Peyer's patch (tissue), 4 donors: ENCODE measurements around the gene ZNF132.

Source experiments
- POLR2A ChIP-seq, 2 donors: fragments of 450-650 bp; IDR thresholded peaks; one replicate each; pipeline ENCODE4 v1.5.1; 2017; ENCODE audit warnings: antibody characterized with exemption in 2 of 2, mild to moderate bottlenecking in 2 of 2, moderate library complexity in 2 of 2
- TF ChIP-seq, protein P1 (sequence below), 6 experiments: fragments of 450-650 bp in 4 of 6; fragments of 200-600 bp in 2 of 6; sonication (generic) in 1 of 6; IDR thresholded peaks; one replicate each; pipeline ENCODE4 v1.5.1; 2017 to 2019; ENCODE audit warnings: antibody characterized with exemption in 6 of 6, mild to moderate bottlenecking in 3 of 6, moderate library complexity in 1 of 6

DNA sequence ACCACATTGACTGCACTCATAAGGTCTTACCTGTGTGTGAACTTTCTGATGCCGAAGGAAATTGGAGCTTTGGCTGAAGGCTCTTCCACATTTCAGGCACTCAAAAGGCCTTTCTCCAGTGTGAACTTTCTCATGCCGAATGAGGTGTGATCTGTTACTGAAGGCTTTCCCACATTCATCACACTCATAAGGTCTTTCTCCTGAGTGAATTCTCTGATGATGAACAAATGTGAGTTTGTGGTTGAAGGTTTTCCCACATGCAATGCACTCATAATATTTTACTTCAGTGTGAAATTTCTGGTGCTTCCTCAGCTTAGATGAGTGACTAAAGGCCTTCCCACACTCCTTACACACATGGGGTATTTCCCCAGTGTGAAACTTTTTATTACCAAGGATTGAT lies 5.7 kb downstream of the ZNF132 start:
- TF ChIP-seq, protein P1, sequence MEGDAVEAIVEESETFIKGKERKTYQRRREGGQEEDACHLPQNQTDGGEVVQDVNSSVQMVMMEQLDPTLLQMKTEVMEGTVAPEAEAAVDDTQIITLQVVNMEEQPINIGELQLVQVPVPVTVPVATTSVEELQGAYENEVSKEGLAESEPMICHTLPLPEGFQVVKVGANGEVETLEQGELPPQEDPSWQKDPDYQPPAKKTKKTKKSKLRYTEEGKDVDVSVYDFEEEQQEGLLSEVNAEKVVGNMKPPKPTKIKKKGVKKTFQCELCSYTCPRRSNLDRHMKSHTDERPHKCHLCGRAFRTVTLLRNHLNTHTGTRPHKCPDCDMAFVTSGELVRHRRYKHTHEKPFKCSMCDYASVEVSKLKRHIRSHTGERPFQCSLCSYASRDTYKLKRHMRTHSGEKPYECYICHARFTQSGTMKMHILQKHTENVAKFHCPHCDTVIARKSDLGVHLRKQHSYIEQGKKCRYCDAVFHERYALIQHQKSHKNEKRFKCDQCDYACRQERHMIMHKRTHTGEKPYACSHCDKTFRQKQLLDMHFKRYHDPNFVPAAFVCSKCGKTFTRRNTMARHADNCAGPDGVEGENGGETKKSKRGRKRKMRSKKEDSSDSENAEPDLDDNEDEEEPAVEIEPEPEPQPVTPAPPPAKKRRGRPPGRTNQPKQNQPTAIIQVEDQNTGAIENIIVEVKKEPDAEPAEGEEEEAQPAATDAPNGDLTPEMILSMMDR (IDR thresholded peaks at IDR 0.05), result no peak
- no peak for TF ChIP-seq POLR2A (IDR thresholded peaks at IDR 0.05)
